Vagina (tissue), 2 donors: ENCODE results near the gene SFXN1.

Source experiments
- CTCF ChIP-seq, 3 experiments: fragments of 450-650 bp in 2 of 3; fragments of 200-600 bp in 1 of 3; sonication (generic) in 1 of 3; IDR thresholded peaks; one replicate each; pipeline ENCODE4 v1.5.1; 2017 to 2019; ENCODE audit warnings: antibody characterized with exemption in 3 of 3, mild to moderate bottlenecking in 2 of 3, moderate library complexity in 2 of 3
- POLR2A ChIP-seq, 2 donors: fragments of 450-650 bp; IDR thresholded peaks; one replicate each; pipeline ENCODE4 v1.6.1; 2017; ENCODE audit warnings: antibody characterized with exemption in 2 of 2, mild to moderate bottlenecking in 2 of 2, moderate library complexity in 2 of 2
- POLR2AphosphoS5 ChIP-seq, 2 donors: sonication (generic); formaldehyde crosslinking; IDR thresholded peaks; one replicate each; pipeline ENCODE4 v1.9.0; 2017; ENCODE audit warnings: antibody characterized with exemption in 2 of 2, mild to moderate bottlenecking in 2 of 2, low read depth in 1 of 2; ENCODE audit not compliant: insufficient read depth in 1 of 2

- no peak for TF ChIP-seq POLR2A (IDR thresholded peaks at IDR 0.05)
- TF ChIP-seq CTCF (IDR thresholded peaks at IDR 0.05): no peak
- no peak for TF ChIP-seq POLR2AphosphoS5 (IDR thresholded peaks at IDR 0.05; ENCODE audit: insufficient read depth in 1 of 2, low read depth in 1 of 2)
Measured at GRCh38 chr5:175470781-175471180, 7.6 kb upstream of the SFXN1 start.
